ENCODE data around the gene ADPRH.

ADPRH gene

DNA sequence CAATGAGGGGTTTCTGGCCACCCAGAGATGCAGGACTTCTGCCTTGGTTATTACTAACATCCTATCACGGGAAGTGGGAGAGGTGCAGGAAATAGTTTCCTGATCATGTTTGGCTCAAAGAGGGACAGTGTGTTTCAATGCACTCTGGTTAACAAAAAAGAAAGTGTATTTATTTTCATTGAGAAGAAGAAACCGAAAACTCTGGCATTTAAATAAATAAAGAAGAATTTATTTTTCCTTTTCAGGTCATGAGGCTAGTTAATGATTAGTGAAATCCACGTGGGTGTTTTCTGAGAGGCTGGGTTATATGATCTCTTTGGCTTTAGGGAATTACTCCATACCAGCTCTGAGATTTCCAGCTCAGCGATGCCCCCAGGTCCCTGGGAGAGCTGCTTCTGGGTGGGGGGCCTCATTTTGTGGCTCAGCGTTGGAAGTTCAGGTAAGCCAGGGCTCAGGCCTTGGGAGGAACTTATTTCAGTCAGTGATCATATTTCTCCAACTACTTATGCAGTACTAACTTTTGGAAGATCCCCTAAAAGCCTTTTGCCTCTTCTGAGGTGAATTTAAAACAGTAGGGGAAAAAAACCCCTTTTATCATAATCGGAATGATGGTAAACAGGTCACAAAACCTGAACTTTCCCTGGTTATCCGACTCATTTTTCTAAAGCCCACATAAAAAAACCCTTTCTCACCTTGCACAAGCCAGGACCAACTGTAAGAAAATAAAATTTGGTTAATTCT, 18.4 kb downstream of the ADPRH start, which contains the start of gene PLA1A:
PLA1A (plus strand) TSS at position 338 of the 741 bp plus-strand sequence; CDS start at position 367, 29 bp downstream.
- no peak for DNase-seq (ENCODE audit: low spot score)

DNA sequence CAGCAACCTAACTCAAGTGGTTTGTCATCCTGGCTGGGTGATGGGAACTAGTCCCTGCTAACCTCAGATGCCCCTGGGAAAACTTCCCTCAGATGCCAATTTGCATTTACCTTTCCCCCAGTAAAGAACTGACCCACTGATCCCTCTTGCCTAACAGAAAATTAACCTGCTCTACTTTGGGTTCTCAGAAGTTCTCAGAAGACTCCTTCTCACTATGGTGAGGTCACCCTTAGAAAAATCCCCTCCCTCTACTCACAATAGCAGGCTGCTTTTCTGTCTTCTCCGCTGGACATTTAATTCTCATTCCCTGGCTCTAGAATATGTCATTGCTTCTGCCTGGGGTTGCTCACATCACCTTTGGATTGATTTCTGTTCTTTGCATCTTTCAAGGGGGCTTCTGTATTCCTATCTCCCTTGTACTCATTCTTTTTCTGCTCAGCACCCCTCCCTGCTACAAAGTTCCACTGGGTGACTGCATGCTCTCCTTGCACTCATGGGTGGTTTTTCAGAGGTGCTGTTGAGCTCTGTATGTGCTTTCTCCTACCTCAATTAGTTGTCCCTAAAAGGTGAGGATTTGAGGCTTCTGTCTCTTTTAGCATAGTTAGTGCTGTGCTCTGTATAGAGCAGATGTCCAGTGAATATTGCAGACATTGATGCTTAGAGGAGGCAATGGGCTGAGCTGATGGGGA, 19.3 kb downstream of the ADPRH start:
- no peak for DNase-seq (ENCODE audit: low spot score)

DNA sequence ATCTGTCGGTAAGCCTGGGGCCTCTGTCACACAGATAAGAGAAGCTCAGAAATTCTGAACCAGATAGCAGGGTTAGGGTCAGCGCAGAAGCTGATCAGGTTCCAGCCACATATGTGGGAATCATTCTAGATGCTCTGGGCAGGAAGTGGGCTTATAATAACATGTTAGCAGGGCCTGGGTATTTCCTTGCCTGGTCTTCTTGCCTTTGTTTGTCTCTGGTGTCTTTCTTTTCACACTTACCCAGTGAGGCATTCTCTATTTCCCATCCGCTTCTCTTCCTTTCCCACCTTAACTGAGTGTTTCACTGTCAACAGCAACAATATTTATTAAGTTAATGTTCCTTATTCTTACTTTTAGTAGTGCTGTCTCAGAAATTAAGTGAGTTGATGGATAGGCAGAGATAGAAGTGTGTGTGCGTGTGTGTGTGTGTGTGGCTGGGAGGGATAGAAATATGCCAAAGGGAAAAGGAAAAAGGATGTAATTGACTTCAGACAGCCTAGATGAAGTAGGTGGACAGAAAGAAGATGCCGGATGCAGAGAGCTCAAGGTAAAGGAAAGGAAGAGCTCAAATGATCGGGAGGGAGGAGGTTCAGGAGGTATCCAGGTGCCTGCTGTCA, 20.4 kb downstream of the ADPRH start:
- no peak for DNase-seq (ENCODE audit: low spot score)

DNA sequence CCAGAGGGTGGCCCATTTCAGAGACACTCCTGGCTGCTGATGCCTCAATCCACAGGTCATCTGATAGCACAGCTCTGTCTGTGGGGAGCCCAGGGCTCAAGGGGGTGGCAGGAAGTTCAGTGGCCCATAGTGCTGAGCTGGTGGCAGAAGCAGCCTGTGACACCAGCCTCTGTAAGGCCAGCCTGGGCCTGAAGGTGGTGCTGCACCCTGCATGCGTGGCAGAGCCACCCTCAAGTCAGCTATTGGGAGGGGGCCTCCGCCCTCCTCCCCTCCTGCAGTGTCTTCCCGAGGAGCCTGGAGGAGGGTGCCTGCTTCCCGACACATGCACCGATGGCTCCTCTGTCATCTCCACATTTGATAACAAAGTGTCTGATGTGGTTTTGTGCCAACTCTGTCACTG, 21.4 kb downstream of the ADPRH start:
- DNase-seq (ENCODE audit: low spot score): no peak

DNA sequence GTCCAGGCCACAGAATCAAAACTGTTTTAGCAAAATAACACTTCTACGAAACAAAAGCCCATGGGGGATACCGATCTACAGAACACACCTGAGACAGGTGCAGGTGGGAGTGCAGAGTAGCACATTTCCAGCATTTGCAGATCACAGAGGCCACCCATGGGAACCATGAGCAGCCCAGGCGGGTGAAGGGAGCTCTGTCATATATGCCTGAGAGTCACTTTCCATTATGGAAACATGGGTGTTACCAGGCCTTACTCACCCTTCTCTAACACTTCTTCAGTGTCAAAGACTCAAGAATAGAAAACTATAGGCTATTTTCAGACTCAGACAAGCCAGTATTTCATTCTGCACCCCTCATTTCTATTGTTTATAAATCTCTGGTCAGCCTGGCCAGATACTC, 21.9 kb downstream of the ADPRH start:
- DNase-seq (ENCODE audit: low spot score): no peak

DNA sequence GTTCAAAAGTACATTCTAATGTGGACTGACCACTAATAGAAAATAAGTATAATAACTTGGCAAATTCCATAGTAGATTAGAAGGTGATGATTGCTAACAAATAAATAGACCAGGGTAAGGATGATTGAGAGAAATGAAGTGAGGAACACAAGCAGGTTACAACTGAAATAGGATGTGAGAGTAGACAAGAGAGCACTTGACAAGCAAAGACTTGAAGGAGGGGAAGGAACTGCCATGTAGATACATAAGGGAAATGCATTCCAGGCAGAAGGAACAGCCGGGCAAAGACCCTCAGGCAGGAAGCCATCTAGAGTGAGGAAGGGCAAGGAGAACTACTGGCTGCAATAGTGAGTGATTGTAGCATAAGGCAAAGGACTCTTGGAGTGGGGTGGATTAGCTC, 23.4 kb downstream of the ADPRH start:
- DNase-seq (ENCODE audit: low spot score): no peak

DNA sequence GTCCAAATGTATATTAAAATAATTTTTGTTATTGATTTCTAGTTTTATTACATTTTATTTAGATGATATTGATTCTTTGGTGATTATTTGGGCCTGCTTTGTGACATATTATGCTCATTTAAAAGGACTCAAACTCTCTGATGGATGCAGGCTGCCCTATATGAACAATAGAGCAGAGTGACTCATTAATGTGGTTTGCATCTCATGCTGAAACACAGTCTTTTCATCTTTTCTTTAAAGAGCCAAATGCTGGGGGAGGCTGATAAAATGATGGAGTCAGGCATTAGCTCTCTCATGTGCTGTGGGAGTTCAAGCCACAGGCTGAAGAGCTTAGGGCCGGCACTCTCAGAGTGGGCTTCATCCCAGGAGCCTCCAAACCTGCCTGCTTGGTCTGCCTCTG, 25.6 kb downstream of the ADPRH start:
- DNase-seq (ENCODE audit: low spot score): no peak

DNA sequence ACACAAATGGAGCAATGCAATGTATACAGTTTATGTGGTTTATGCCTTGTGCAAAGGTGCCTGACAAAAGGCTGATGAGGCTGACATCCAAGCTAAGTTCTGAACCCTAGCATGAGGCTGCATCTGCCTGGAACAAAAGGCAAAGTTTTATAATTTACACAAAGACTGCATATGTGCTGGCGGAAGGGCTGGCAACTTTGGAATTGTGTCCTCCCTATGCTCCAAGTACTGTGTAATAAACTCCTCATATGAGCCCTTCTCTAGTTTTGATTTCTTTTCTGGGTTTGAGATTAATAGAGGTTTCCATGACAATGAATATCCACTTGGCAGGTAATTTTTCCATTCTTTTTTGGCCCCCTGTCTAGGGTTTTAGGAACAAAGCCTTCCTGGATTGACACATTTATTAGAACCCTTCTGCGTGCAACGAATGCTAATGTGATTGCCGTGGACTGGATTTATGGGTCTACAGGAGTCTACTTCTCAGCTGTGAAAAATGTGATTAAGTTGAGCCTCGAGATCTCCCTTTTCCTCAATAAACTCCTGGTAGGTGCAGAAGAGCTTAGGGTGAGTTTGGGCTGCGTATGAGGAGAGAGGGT, 29.2 kb downstream of the ADPRH start:
- no peak for DNase-seq (ENCODE audit: low spot score)

DNA sequence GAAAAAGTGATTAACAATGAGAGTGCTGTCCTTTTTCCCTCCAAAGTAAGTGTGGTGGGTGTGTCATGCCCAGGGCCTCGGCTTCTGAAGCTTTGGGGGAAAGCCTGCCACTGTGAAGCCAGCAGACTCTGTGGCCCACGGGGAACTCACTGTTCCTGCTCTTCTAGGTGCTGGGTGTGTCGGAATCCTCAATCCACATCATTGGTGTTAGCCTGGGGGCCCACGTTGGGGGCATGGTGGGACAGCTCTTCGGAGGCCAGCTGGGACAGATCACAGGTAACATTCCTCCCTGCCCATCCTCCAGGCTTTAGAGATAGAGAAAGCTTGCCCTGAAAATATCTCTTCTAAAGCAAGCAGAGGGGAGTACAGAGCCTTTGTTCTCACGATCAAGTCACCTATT, 30.0 kb downstream of the ADPRH start:
- DNase-seq (ENCODE audit: low spot score): no peak

DNA sequence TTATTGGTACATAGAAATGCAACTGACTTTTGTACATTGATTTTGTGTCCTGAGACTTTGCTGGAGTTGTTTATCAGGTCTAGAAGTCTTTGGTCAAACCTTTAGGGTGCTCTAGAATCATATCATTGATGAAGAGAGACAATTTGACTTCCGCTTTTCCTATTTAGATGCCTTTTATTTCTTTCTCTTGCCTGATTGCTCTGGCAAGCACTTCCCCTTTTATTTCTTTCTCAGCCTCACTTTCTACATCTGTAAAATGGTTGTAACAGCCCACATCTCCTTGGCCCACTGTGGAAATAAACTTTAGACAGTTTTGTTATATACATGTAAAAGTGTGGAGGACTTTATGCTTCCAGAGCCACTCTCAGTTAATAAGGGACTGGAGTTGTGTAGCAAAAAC, 32.4 kb downstream of the ADPRH start:
- no peak for DNase-seq (ENCODE audit: low spot score)

DNA sequence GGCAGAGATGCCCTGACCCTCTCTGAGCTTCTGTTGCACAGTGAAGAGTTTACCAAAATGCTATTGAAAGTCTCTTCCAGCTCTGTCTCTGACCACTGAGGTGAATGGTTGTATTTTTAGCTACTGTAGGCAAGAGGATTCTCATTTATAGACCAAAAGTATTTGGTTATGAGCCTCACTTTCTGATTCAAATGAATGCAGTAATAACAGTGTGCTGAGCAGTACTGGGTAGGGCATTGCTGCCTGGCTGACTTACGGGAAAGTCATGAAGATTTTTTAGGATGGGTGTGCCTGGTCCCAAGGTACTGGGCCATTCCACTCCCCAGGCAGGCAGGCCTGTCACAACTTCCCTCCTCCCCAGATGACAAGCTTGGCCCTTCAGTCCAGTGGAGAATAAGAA, 33.9 kb downstream of the ADPRH start:
- no peak for DNase-seq (ENCODE audit: low spot score)

DNA sequence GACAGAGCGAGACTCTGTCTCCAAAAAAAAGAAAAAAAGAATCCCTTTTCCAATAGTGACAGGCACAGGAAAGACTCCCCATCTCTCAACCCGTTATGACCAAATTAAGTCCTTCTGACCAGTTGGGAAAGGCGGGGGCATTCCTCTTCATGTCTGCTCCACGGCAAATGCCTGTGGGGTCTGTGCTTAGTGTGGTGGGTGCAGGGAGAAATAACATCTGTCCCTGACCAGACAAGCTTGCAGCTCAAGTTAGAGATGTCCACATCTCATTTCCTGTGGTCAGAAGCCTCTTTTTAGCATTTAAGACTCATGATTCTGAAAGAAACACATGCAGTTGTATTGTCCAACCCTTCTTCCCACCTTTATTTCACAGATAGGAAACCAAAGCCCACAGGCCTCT, 34.6 kb downstream of the ADPRH start:
- DNase-seq (ENCODE audit: low spot score): no peak

DNA sequence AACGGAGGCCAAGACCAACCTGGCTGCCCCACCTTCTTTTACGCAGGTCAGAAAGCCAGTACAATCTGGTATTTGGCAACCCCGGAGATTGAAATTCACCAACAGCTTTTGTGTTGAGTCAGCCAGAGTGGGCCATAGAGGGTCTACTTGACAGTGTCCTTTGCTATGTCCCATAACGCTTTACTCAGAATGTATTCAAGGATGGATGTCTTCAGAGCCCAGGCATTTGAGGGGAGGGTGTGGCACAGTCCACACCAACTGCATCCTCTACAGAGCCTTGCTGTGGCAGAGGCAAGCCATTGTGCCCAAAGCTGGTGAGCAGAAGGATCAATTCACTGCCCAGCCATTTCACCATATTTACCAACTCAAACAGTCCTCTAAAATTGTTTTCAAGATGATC, 36.8 kb downstream of the ADPRH start:
- DNase-seq (ENCODE audit: low spot score): no peak

DNA sequence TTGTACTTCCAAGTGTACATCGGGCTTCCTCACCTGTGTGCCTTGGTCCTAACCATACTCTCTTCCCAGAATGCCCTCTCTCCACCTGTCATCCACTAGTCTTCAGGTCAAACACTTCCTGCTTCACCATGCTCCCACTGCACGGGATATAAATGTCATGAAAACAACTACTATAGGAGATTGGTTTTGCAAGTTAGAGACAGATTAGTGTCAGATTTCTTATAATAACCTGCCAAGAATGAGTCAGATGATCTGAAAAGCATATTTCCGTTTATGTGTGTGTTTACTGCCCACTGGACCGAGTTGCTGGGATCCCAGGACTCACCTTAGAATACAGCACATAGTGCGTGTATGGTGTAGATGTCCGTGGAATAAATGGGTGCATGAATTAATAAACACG, 39.8 kb downstream of the ADPRH start:
- no peak for DNase-seq (ENCODE audit: low spot score)

DNA sequence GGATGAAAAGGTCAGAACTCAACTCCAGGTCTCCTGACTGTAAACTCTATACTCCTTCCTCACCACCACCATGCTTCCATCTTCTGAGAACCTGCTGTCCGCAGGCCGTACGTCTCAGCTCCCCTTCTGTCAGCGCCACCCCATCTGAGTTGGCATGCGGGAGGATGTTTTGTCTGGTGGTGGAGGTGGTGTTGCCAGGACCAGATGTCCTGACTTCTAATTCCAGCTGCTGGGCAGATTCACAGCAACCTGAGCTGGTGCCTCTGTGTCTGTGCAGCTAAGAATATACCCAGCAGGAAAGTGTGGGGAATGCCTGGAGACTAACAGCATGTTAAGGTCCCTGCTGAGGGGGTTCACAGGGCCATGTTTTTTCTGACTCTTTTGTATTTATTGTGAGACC, 41.6 kb downstream of the ADPRH start:
- no peak for DNase-seq (ENCODE audit: low spot score)

DNA sequence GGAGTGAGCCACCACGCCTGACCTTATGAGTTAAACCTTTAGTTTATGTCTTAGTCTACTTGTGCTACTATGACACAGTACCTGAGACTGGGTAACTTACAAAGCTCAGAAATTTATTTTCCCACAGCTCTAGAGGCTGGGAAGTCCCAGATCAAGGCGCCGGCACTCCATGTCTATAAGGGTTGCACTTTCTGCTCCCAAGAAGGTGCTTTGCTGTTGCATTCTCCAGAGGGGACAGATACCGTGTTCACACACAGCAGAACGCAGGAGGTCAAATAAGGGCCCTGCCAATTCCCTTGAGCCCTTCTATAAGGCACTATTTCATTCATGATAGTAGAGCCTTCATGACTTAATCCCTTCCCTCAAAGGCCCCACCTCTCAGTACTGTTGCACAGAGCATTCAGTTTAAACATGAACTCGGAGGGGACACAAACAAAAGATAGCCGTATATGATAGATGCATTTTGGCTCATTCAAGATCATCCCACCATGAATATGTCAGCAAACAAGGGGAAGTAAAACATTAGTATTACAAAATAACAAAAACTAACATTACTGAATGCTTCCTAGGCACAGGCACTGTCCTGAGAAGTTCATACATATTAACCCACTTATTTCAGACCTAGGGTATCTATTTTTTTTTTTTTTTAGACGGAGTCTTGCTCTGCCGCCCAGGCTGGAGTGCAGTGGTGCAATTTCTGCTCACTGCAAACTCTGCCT, 44.9 kb downstream of the ADPRH start:
- no peak for DNase-seq (ENCODE audit: low spot score)

DNA sequence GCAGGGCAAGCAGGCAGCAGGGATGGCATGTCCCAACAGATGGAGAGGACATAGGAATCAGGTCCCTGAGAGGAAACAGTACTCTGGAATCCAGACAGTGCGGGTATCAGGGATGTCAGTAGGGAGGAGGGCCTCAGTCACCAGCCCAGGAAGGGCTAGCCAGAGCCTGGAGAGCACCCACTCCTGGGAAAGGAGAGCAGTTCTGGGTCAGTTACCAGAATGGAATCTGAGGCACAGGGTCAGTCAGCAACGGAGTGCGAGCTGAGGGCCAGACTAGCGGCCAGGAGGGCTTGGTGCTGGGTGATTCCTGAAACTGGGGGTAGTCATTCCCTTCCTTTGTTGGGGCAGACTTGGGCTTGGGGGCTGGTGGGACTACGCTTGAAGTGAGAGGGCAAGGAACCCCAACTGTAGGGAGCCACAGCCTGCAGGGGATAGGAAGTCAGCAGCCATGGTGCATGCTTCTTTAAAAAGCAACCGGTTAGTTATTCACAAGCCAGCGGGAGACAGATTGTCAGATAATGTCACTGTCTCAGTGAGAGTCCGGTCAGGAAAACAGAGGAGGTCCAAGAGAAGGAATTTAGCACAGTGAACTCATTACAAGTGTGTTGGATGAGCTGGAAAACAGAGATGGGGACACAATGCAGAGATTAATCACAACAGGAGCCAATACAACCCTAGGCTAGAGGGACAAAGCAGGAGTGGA, 46.3 kb downstream of the ADPRH start:
- no peak for DNase-seq (ENCODE audit: low spot score)

DNA sequence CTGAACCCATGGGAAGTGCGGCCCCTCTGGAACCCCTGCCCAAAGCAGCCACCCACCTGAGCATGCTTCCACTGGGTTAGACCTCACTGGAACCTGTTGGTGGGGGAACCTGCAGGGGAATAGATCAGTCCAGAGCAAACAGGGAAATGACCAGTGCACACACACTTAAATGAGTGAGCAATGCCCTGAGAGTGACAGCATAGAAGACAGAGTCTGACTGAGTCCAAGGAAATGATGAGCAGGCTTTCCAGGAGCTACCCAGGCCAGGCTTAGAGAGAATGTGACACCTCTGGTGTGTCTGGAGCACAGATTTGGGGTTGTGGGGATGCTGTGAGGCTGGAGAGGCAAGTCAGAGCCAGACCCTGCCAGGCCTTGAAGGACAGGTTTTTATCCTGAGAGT, 46.9 kb downstream of the ADPRH start:
- DNase-seq (ENCODE audit: low spot score): no peak

DNA sequence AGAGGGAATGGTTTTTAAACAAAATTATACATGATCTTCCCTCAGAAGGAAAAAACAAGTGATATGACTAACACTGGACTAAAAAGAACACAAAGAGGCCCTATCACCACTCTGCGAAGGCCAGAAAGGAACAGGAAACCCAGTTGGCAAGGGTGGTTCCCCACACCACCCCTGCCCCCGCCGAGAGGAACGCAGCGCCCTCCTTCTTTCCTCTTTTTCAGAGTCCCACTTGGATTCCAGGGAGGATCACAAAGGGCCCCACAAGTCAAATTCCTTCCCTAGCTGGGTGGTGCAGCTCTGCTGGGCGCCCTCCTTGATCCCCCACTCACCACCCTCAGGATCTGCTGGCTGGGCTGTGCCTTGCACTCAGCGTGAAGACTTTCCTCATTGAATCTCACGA, 48.2 kb downstream of the ADPRH start:
- DNase-seq (ENCODE audit: low spot score): no peak

DNA sequence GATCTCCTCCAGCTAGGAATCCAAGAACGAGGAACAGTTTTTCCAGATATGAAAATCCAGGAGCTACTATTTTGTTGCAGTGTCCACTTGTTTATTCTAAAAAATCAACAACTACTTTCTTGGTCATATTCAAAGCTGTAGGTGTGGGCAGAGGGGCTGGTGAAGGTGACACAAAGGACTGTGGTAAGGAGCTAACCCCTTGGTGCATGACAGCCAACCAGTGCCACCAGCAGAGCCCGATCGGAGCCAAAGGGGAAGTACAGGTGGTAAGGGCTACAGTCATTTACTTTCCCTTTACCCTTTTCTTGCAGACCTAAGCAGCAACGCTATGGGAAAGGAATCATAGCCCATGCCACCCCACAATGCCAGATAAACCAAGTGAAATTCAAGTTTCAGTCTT, 49.1 kb downstream of the ADPRH start:
- DNase-seq (ENCODE audit: low spot score): no peak

DNA sequence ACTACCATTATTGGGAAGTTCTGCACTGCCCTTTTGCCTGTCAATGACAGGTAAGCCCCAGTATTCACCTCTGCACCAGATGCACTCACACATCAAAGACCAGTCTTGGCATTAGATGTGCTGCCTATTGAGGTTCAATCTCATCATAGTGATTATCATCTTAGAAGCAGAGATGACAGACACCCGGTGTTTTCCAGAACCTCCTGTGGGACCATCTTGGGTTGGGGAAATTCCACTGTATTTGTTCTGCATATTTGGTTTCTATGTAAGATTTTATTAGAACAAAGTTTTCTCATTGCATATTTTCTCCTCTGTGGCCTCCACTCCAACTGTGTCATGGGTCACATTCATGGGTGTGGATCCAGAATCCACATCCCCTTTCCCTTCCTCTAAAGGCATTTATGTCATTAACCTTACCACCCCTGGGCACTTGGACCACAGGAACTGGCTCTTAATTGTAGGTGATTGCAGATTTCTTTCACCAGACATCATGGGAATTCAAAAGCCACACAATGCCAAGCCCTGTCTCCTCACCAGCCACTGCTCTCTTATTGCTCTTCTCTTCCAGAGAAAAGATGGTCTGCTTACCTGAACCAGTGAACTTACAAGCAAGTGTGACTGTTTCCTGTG, 49.6 kb downstream of the ADPRH start:
- no peak for DNase-seq (ENCODE audit: low spot score)

All from hematopoietic multipotent progenitor cell treated with erythropoietin and hydrocortisone succinate and interleukin-3 and kit ligand, for 17 days (in vitro differentiated cells).